ENCODE data around the gene ABHD12B. TPM values are rescaled to one million over a fixed set of nuclear protein-coding genes. Genes with fewer than 3 reads are reported as not detected.

Gene ABHD12B
- total and polyA plus RNA-seq, 2 of the 13 experiments (the other 11 are each of a cell fraction or from before 2014, with no cell fraction given): not detected

- H3K27me3 ChIP-seq (ENCODE audit: control insufficient read depth in 1 of 2, insufficient read depth in 2 of 2, low read length in 2 of 2): no peaks in the 10 kb centered on the region
- WGBS (ENCODE audit: low lambda C conversion rate): 90% methylated on average over 4 of the region's 4 CpGs
- peak overlapping the region; percentile 30 for H3K27ac ChIP-seq (ENCODE audit: extremely low read length, insufficient read depth, low read length)
- H3K9me3 ChIP-seq (ENCODE audit: low read length): no peaks in the 10 kb centered on the region
- FAIRE-seq (no peak), DNase-seq (ENCODE audit: low spot score) (no peak), ATAC-seq (no peak)
- POLR2A ChIA-PET: no interaction called here
- H4K20me1 ChIP-seq (ENCODE audit: insufficient read depth, low read length): peaks cover 12% of the 10 kb centered on the region; the same call in 1 of the 2 replicates
- no TSS peak for BruUV-seq (replicated peaks)
- H3K79me2 ChIP-seq (ENCODE audit: insufficient read depth, low read length): peaks cover 30% of the 10 kb centered on the region
- CTCF ChIA-PET (ENCODE audit: low intra/inter-chr PET ratio, low total read pairs): no interaction called here
- H3K4me3 ChIP-seq (replicated peaks in 1 of 3; ENCODE audit: insufficient read depth in 1 of 3, low read depth in 2 of 3, low read length in 3 of 3): no peak overlapping the region
- in situ Hi-C loops (cut with HindIII; ENCODE audit: extremely low pct_ligation_motif_present, low pct_unique_long_range_greater_than_20kb): no loop called here
- H3K9ac ChIP-seq (ENCODE audit: insufficient read depth, low read depth, low read length): no peak overlapping the region
- H3K4me1 ChIP-seq (ENCODE audit: insufficient read depth, low read length): peaks cover 81% of the 10 kb centered on the region
- H2AFZ ChIP-seq (ENCODE audit: low read length): no peak overlapping the region
- TF ChIP-seq ZNF790 (CRISPR knock-in tag; IDR thresholded peaks at IDR 0.05; ENCODE audit: borderline replicate concordance): no peak
- 0 out of 4 replicates have a peak, but pooled peaks of 1 of the 2 experiments have one; percentile 34 for TF ChIP-seq ATF4 (CRISPR knock-in tag; IDR thresholded peaks at IDR 0.05)
- intact Hi-C loops (cut with micrococcal nuclease; ENCODE audit: unreplicated experiment): loop anchor here (5.0 kb wide), 1 partner anchor 105 kb away; the partner anchor contains the start of gene NIN
- H3K36me3 ChIP-seq (replicated peaks in 1 of 2; ENCODE audit: control insufficient read depth in 1 of 2, insufficient read depth in 2 of 2, low read length in 2 of 2): peaks cover 5 to 23% of the 10 kb centered on the region in 2 experiments
- no peak overlapping the region for H3K4me2 ChIP-seq (ENCODE audit: low read depth, low read length)
These were observed 65.9 kb downstream of the ABHD12B start for GRCh38 chr14:50937800-50938199.

GRCh38 chr14:50941151-50941550, 69.3 kb downstream of the ABHD12B start:
- FAIRE-seq (no peak), DNase-seq (ENCODE audit: low spot score) (no peak), ATAC-seq (no peak)
- WGBS (ENCODE audit: low lambda C conversion rate): 79% methylated on average over 6 of the region's 6 CpGs
- Histone ChIP-seq H4K20me1 (ENCODE audit: insufficient read depth, low read length) (0 out of 2 replicates have a peak, but pooled peaks cover 8% of the 10 kb centered on the region), H3K4me2 (ENCODE audit: low read depth, low read length) (peak overlapping the region; percentile 36), H3K27ac (ENCODE audit: extremely low read length, insufficient read depth, low read length) (peak overlapping the region; percentile 11), H3K27me3 (ENCODE audit: control insufficient read depth in 1 of 2, insufficient read depth in 2 of 2, low read length in 2 of 2) (no peaks in the 10 kb centered on the region), H3K79me2 (ENCODE audit: insufficient read depth, low read length) (peaks cover 41% of the 10 kb centered on the region), H3K4me3 (replicated peaks in 1 of 3; ENCODE audit: insufficient read depth in 1 of 3, low read depth in 2 of 3, low read length in 3 of 3) (no peak overlapping the region), H3K9ac (ENCODE audit: insufficient read depth, low read depth, low read length) (no peak overlapping the region), H3K9me3 (ENCODE audit: low read length) (no peaks in the 10 kb centered on the region), H3K36me3 (replicated peaks in 1 of 2; ENCODE audit: control insufficient read depth in 1 of 2, insufficient read depth in 2 of 2, low read length in 2 of 2) (peaks cover 3 to 9% of the 10 kb centered on the region in 2 experiments; a peak in 2 of 5 replicates), H2AFZ (ENCODE audit: low read length) (no peak overlapping the region), H3K4me1 (ENCODE audit: insufficient read depth, low read length) (peaks cover 57% of the 10 kb centered on the region)
- TF ChIP-seq ZNF431 (CRISPR knock-in tag; IDR thresholded peaks at IDR 0.05; ENCODE audit: borderline replicate concordance, low read depth) (no peak), ZNF766 (CRISPR knock-in tag; IDR thresholded peaks at IDR 0.05; ENCODE audit: borderline replicate concordance) (no peak), ZNF777 (CRISPR knock-in tag; IDR thresholded peaks at IDR 0.05) (no peak), HHEX (CRISPR knock-in tag; IDR thresholded peaks at IDR 0.05) (no peak), ZNF639 (CRISPR knock-in tag; conservative IDR thresholded peaks at IDR 0.05) (no peak), STAT5B (CRISPR knock-in tag; IDR thresholded peaks at IDR 0.05) (no peak), ZBTB10 (CRISPR knock-in tag; IDR thresholded peaks at IDR 0.05; ENCODE audit: borderline replicate concordance) (no peak)
- ChIA-PET CTCF (ENCODE audit: low intra/inter-chr PET ratio, low total read pairs) (no interaction called here), POLR2A (no interaction called here)
- in situ Hi-C loops (cut with HindIII; ENCODE audit: extremely low pct_ligation_motif_present, low pct_unique_long_range_greater_than_20kb): no loop called here
- no TSS peak for BruUV-seq (replicated peaks)
- intact Hi-C loops (cut with micrococcal nuclease; ENCODE audit: unreplicated experiment): loop anchor here (10.0 kb wide), 1 partner anchor 326 kb away; no protein-coding TSS in a partner anchor
